ENCODE data around the gene CCDC59. TPM values are rescaled to one million over a fixed set of nuclear protein-coding genes. Genes with fewer than 3 reads are reported as not detected.
"Not testable (repeated sequence)": the region's sequence is repeated elsewhere in the genome, so short reads cannot be mapped to it uniquely, and the experiment has no call there.

The CCDC59 gene
- 10 to 100 TPM; 26.0 to 58.4 (median 55.1) TPM for polyA plus RNA-seq

- WGBS, 3 donors: 0 to 1% (median 1%) methylated on average over 61 of the region's 61 CpGs
- peak within 1 kb of the TSS; percentile 41 for H3K27ac ChIP-seq (ENCODE audit: low read depth, low read length)
These were observed at the start of gene CCDC59, which contains the start of gene METTL25 for GRCh38 chr12:82358200-82359114. Gene CCDC59 (minus strand): TSS chr12:82358387. CDS start chr12:82358376, 11 bp downstream. Gene METTL25 (plus strand): TSS chr12:82358529. CDS start chr12:82358566, 37 bp downstream.

- WGBS, 3 donors: 38 to 77% (median 74%) methylated on average over 5 of the region's 5 CpGs
- no peak overlapping the region for H3K27ac ChIP-seq (ENCODE audit: low read depth, low read length)
These were observed 49.3 kb upstream of the CCDC59 start for GRCh38 chr12:82407481-82407880.

GRCh38 chr12:82406651-82407050 is 48.5 kb upstream of the CCDC59 start:
- WGBS, 3 donors: 45 to 83% (median 74%) methylated on average over 1 of the region's 1 CpG

GRCh38 chr12:82400819-82401218 is 42.6 kb upstream of the CCDC59 start:
- WGBS, 3 donors: 74 to 87% (median 79%) methylated on average over 2 of the region's 2 CpGs
- no peak overlapping the region for H3K27ac ChIP-seq (ENCODE audit: low read depth, low read length)

More at GRCh38 chr12:82406651-82407050, 48.5 kb upstream of the CCDC59 start:
- H3K27ac ChIP-seq (ENCODE audit: low read depth, low read length): no peak overlapping the region

- H3K27ac ChIP-seq (ENCODE audit: low read depth, low read length): no peak overlapping the region
These were observed 40.7 kb upstream of the CCDC59 start for GRCh38 chr12:82398879-82399278.

GRCh38 chr12:82383930-82384552 is 25.9 kb upstream of the CCDC59 start:
- WGBS, 3 donors: 50 to 71% (median 58%) methylated on average over 2 of the region's 2 CpGs
- H3K27ac ChIP-seq (ENCODE audit: low read depth, low read length): no peak overlapping the region

GRCh38 chr12:82378997-82379396 is 20.8 kb upstream of the CCDC59 start:
- H3K27ac ChIP-seq (ENCODE audit: low read depth, low read length): no peak overlapping the region

- no peak overlapping the region for H3K27ac ChIP-seq (ENCODE audit: low read depth, low read length)
- 97 to 100% (median 98%) methylated on average over 2 of the region's 2 CpGs for WGBS, 3 donors
These were observed 17.0 kb upstream of the CCDC59 start for GRCh38 chr12:82375201-82375600.

GRCh38 chr12:82366197-82366596 is 8.0 kb upstream of the CCDC59 start:
- H3K27ac ChIP-seq (ENCODE audit: low read depth, low read length): no peak overlapping the region
- WGBS, 3 donors: 50 to 82% (median 81%) methylated on average over 1 of the region's 1 CpG

- WGBS, 3 donors: 60 to 93% (median 92%) methylated on average over 4 of the region's 4 CpGs
- H3K27ac ChIP-seq (ENCODE audit: low read depth, low read length): no peak overlapping the region
These were observed 5.8 kb upstream of the CCDC59 start for GRCh38 chr12:82363990-82364389.

- H3K27ac ChIP-seq (ENCODE audit: low read depth, low read length): no peak overlapping the region
- WGBS, 3 donors: 88 to 98% (median 92%) methylated on average over 21 to 22 of the region's 22 CpGs
These were observed 3.3 kb upstream of the CCDC59 start for GRCh38 chr12:82361461-82361915.

GRCh38 chr12:82360834-82361233 is 2.6 kb upstream of the CCDC59 start:
- not testable (repeated sequence) for H3K27ac ChIP-seq (ENCODE audit: low read depth, low read length)
- 99 to 100% (median 99%) methylated on average over 11 of the region's 11 CpGs for WGBS, 3 donors

- WGBS, 3 donors: 5 to 20% (median 13%) methylated on average over 4 of the region's 4 CpGs
These were observed 910 bp upstream of the CCDC59 start for GRCh38 chr12:82359115-82359478.

GRCh38 chr12:82357845-82358199 is 365 bp downstream of the CCDC59 start:
- H3K27ac ChIP-seq (ENCODE audit: low read depth, low read length): peak overlapping the region; percentile 41
- WGBS, 3 donors: 0 to 1% (median 0%) methylated on average over 10 of the region's 10 CpGs

More at GRCh38 chr12:82359115-82359478, 910 bp upstream of the CCDC59 start:
- H3K27ac ChIP-seq (ENCODE audit: low read depth, low read length): no peak overlapping the region

- WGBS, 3 donors: 29 to 52% (median 41%) methylated on average over 4 of the region's 4 CpGs
- no peak overlapping the region for H3K27ac ChIP-seq (ENCODE audit: low read depth, low read length)
These were observed 847 bp downstream of the CCDC59 start for GRCh38 chr12:82357340-82357739.

GRCh38 chr12:82351390-82351789 is 6.8 kb downstream of the CCDC59 start:
- no peak overlapping the region for H3K27ac ChIP-seq (ENCODE audit: low read depth, low read length)
- 74 to 92% (median 89%) methylated on average over 6 of the region's 6 CpGs for WGBS, 3 donors

- WGBS, 3 donors: 92 to 95% (median 95%) methylated on average over 3 of the region's 3 CpGs
- H3K27ac ChIP-seq (ENCODE audit: low read depth, low read length): no peak overlapping the region
These were observed 8.0 kb downstream of the CCDC59 start for GRCh38 chr12:82350161-82350560.

- WGBS, 3 donors: 13 to 33% (median 21%) methylated on average over 1 of the region's 1 CpG
- no peak overlapping the region for H3K27ac ChIP-seq (ENCODE audit: low read depth, low read length)
These were observed 28.7 kb downstream of the CCDC59 start for GRCh38 chr12:82329508-82329907.

GRCh38 chr12:82327861-82328260 is 30.3 kb downstream of the CCDC59 start:
- H3K27ac ChIP-seq (ENCODE audit: low read depth, low read length): no peak overlapping the region
- WGBS, 3 donors: 64 to 75% (median 67%) methylated on average over 1 of the region's 1 CpG
